Glomerular endothelial cell (primary cell): ENCODE results near the gene REX1BD. TPM values are rescaled to one million over a fixed set of nuclear protein-coding genes. Genes with fewer than 3 reads are reported as not detected.
A peak's percentile ranks its signal among the peaks of the same experiment; 100 is the strongest.

Experiments
- DNase-seq: peaks from one replicate; pipeline ENCODE4 v3.0.0-alpha.2; 2011; ENCODE audit warnings: low read depth, low spot score; ENCODE audit errors: extremely low read depth
- total RNA-seq: library from RNA; depleted of rRNA; stranded (reverse); fragments of >200 nt; gene quantifications from 2 replicates; pipeline ENCODE4 v1.2.3, GENCODE V29; 2015

Gene REX1BD
- total RNA-seq, 1 donor from 2014 or later, result 141 TPM

DNA sequence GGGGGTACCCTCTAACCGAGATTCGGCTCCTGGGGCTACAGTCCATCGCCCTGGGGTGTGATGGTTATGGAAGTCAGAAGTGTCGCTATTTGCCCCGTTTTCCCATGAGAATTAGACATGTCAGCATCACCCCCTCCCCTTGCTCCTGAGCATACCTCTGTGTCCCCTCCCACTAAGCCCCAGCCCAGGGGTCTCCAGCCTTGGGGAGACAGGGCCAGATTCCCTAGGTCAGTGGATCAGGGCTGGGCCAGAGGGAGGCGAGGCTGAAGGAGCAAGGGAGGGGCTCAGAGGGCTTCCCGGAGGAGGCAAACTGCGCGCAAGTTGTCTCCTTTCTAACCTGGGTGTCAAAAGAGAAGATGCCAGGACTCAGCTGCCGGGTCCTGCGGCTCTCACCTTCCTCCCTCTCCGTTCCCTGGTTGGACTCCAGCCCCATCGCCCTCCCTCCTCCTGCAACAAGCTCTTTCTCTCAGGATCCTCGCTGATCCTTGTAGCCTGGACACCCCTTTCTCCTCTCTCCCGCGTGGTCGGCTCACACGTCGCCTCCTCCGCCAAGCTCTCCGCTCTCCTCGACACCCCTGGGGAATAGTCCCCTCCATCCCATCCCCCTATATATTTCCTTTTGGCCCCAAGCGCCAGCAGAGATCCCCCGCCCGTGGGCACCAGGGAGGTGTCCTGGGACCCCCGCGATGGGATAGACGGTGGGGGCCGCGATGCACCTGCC lies 23.6 kb downstream of the REX1BD start:
- DNase-seq, result no peak

DNA sequence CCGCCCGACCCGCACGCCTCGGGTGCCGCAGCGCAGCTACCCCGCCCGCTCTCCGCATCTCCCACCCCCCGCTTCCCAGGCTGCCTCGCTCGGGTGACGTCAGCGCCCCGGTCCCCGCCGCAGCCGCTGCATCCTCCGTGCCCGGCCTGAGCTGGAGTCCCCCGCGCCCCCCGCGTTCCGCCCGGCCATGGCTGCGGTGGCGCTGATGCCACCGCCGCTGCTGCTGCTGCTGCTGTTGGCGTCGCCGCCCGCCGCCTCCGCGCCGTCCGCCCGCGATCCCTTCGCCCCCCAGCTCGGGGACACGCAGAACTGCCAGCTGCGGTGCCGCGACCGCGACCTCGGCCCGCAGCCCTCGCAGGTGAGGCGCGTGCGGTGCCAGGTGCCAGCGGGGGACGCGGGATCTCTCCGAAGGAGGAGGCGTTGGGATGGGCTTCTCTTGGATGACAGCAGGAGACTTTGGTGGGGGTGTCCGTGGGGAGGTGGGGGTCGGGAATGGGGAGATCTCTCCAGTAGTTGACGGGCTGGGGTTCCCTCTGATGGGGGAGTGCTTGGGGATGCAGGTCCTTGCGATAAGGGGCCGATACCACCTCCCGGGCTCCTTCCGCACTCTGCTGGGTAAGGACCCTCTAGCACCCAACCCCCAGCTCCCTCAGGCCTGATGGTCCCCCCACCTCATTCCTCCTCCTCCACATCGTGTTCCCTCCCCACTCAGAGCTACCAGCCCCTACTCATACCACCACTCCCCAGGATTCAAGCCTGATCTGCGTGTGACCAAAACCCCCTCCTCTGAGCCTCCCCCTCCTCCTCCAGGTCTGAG lies 24.4 kb downstream of the REX1BD start, which contains the start of gene TMEM59L:
Gene TMEM59L, plus strand, starts transcription at position 99 of the 817 bp plus-strand sequence. Its CDS starts 89 bp downstream, at position 188.
- DNase-seq, result no peak

DNA sequence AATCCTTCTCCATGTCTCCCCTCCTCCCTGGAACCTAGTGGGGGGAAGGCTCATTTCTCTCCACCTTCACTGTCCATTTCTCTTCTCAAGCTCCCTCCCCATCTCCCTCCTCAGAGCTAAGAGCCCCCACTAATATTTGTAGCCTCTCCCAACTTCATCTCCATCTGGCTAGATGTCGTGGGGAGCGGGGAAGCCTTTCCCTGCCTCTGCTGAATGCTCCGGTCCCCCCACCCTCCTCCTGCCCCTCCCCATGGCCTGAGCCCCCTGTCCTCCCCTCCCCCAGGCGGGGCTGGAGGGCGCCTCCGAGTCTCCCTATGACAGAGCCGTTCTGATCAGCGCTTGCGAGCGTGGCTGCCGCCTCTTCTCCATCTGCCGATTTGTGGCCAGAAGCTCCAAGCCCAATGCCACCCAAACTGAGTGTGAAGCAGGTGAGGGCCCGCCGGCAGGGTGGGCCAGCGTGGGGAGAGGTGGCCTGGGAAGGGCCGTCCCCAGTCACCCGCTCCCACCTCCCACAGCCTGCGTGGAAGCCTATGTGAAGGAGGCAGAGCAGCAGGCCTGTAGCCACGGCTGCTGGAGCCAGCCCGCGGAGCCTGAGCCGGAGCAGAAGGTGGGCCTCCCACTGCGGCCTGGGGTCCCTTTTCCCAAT lies 25.1 kb downstream of the REX1BD start:
- DNase-seq, result no peak

DNA sequence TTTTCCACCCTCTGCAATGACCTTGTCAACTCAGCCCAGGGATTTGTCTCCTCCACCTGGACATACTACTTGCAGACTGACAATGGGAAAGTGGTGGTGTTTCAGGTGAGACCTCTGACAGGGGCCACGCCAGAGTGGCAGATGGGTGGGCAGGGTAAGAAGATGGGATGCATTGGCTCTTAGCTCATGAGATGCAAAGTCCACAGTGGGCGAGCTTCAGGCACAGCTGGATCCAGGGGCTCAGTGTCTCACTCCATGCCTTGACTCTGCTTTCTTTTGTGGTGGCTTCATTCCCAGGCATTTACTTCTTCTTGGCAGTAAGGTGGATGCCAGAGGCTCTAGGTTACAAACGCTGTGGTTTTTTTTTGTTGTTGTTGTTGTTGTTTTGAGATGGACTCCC lies 27.4 kb downstream of the REX1BD start:
- no peak for DNase-seq

DNA sequence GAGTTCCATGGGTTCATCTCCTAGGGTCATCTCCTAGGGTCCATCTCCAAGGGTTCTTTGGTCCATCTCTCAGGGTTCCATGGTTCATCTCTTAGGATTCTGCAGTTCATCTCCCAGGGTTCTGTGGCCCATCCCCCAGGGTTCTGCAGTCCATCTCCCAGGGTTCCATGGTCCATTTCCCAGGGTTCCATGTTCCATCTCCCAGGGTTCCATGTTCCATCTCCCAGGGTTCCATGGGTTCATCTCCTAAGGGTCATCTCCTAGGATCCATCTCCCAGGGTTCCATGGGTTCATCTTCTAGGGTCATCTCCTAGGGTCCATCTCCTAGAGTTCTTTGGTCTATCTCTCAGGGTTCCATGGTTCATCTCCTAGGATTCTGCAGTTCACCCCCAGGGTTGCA lies 29.0 kb downstream of the REX1BD start:
- no peak for DNase-seq

DNA sequence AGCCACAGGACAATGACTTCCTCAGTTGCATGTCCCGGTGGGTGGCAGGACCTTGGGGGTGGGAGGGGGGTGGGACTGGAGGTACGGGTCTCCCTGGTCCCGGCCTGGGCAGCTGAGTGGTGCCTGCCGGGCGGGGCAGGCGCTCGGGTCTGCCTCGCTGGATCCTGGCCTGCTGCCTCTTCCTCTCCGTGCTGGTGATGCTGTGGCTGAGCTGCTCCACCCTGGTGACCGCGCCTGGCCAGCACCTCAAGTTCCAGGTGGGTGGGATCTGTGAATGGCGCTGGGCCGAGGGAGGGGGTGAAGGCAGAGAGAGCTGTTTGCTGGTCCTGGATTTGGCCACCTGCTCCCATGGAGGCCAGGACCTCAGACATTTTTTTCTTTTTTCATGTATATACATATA lies 29.6 kb downstream of the REX1BD start:
- no peak for DNase-seq

DNA sequence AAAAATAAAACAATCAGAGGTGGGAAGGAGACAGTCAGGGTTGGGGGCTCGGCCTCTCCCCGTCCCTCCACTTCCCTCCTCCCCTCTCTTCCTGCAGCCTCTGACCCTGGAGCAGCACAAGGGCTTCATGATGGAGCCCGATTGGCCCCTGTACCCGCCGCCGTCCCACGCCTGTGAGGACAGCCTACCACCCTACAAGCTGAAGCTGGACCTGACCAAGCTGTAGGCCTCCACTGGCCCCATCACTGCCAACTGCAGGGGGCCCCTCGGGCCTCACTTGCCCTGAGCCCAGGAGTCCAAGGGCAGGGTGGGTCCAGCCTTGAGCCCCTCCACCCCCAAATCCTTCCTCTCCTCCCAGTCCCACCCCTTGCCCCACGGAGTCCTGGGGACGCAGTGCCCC lies 31.7 kb downstream of the REX1BD start:
- no peak for DNase-seq

DNA sequence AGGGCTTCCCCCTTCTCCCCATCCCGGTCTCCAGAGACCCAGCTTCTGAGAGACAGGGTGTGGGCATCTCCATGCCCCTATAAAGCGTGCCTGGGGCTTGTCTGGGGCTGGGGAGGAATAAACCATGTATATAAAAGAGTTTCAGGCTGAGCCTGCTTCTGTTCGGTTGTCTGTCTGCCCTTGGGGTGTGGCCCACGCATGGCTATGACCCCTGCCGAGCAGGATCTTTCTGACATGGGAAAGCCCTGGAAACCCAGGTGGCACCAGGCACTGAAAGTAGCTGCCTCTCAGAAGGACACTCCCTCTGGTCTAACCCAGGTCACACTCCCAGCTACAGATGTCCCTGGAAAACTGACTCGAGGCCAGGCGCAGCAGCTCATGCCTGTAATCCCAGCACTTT lies 32.3 kb downstream of the REX1BD start:
- DNase-seq, result no peak

DNA sequence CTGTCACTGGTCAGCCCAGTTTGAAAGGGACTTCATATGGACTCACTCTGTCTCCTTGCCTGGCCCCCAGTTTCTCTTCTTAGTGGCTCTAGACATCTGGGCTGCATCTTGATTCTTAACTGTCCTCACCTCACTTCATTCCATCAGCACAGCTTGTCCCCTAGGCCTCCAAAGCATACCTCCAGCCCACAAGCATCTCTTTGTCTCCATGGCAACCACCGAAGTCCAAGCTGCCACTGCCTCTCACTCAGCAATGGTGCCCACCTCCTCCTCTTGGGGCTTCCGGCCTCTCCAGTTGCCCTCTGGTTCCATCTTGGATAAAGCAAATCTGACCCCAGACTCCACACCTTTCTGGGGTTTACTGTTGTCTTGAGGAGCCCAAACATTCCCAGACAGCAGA lies 38.3 kb downstream of the REX1BD start:
- no peak for DNase-seq

DNA sequence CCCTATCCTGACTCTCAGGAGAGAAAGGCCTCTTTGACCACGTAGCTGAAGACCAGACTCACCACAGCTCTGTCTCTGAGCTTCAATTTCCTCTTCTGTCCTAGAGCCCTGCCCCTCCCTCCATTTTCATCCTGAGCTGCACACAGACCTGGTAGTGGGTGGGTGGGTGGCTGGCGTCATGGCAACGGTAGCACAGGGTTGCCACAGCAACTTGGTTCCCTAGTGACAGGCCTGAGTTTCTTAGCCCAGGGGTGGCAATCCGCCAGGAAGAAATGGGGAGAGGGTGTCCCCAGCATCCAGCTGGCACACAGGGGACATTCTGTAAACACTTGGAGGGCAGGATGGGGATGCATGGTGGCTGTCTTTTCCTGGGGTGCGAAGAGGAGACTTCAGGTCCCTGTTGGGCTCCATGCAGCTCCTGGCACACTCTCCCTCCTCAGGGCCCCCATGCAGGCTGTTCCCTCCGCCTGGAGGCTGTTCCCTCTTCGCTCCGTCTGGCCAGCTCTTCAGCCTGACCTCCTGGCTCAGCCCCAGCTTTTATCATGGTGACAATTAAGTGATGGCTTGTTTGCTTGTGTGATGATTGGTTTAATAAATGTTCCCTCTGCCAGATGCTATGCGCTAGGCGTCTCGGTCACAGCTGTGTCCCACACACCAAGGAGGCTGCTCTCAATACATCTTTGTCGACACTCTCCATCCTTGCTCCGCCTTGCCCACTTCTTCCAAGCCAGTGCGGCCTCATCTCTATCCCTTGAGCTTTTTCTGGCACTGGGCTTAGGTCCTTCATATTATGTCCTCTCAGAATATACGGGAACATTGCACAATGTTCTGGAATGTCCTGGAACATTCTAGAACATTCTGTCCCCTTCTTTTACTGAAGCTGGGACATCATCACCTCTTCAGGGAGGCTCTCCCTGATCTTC lies 40.8 kb downstream of the REX1BD start:
- no peak for DNase-seq

DNA sequence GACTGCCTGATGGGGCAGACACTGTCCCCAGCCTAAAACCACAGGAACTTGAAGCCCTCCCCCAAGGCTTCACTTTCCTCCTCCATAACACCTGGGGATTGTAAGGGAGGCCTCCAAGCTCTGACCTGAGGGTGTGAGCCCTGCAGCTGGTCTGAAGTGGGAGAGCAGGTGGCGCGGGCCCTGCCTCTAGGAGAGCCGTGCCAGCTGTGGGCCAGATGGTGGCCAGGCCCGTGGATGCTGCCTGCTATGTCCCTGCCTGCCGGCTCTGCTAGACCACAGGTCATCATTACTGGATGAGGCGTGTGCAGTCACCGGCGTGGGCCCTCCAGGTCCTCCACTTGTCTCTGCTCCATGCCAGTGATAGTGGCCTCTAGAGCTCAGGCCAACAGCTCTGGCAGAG lies 44.7 kb downstream of the REX1BD start:
- DNase-seq, result no peak

DNA sequence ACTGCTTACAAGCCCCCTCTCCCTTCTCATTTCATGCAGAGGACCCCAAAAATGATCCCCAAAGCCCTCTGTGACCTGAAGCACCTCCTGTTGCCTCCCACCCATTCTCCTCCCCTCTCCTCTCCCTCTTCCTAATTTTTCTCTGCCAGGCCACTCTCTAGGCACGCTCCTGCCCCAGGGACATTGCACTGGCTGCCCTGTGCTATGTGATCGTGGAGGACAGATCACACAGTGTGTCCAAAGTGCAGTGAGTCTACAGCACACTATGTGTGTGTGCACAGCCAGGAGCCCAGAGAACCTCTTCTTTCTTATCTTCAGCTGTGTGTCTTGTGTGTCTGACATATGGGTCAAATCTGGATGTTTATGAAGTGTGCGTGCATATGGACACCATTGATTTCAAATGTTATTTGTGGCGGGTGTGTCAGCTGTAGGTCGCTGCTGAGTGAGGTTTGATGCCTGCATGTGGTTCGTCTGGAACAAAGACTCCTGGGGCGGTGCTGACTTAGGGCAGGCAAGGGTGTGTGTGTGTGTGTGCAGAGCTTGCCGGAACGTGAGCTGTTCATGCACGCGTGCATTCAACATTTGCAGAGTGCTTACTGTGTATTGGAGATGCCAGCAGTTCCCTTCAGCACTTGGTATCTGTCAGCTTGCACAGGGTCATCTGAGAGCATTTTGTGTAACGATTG lies 46.2 kb downstream of the REX1BD start:
- no peak for DNase-seq

DNA sequence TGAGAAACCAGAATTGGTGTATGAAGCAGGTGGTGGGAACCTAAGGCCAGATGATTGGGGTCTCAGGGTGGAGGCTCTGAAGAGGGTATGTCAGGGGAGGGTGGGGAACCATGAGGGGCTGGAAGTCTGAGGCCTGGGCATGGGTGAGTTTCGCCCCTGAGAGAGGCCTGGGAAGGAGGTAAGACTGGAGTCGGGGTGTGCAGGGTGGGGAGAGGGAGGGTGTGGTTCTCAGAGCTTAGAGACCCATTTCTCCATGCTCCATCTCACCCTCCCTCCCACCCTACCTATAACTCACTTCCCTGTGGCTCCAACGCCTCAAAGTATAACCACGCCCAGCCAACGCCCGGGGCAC lies 47.2 kb downstream of the REX1BD start:
- DNase-seq, result no peak

DNA sequence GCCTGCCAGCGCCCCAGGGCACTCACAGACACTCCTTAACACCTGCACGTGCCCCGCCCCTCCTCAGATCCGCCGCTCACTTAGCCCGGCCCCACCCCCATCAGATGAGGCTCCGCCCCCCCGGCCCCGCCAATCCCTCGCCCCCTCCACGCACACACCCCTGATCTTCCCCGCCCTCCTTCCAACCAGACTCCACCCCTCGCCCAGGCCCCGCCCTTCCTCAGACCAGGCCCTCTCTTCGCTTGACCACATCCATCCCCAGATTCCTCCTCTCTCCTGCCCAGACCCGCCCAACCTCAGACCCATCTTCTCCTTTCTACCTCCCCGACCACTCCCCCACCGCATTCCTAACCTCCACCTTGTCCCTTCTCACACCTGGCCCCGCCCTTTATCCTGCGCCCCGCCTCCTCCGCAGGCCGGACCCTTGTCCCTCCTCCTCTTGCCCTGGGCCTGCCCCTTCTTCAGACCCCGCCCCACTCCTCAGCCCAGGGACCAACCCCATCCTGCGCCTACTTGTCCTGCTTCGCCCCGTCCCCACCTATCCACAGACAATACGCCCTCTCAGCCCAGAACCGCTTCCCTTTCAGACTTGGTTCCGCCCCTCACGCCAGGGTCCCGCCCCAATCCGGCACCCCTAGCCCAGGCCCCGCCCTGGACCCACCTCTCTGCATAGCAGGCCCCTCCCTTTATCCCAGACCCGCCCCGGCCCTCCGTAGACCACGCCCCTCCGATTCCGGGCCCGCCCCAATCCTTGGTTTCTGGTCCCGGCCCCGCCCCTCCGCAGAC lies 47.8 kb downstream of the REX1BD start:
- peak; percentile 45 for DNase-seq

DNA sequence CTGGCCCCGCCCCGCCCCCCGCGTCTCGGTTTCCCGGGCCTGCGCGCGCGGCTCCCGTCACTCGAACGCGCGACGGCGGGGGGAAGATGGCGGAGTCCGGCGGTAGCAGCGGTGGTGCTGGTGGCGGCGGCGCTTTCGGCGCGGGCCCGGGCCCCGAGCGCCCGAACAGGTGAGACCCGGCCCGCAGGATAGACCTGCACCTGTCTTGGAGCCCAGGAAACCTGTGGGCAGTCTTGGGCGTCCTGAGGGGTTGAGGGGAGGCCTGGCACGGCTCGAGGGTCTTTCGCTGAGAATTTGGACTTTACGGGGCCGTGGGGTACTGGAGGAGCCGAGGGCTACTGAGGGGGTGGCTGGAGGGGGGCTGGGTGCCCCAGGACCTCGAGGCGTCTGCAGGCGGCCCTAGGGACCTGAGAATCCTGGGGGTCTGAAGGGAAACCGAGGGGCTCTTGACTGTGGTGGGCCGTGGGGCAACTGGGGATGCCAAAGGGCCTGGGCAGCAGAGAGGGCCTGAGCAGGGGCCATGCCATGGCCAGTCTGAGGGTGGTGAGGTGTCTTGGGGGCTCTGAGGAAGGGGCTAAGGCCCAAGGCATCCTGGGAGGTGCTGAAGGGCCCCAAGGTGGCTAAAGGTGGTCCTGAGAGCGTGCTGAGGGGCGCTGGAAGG lies 48.5 kb downstream of the REX1BD start, which contains the start of gene KLHL26:
Gene KLHL26, plus strand, starts transcription at position 60 of the 661 bp plus-strand sequence. Its CDS starts 27 bp downstream, at position 87.
- no peak for DNase-seq

DNA sequence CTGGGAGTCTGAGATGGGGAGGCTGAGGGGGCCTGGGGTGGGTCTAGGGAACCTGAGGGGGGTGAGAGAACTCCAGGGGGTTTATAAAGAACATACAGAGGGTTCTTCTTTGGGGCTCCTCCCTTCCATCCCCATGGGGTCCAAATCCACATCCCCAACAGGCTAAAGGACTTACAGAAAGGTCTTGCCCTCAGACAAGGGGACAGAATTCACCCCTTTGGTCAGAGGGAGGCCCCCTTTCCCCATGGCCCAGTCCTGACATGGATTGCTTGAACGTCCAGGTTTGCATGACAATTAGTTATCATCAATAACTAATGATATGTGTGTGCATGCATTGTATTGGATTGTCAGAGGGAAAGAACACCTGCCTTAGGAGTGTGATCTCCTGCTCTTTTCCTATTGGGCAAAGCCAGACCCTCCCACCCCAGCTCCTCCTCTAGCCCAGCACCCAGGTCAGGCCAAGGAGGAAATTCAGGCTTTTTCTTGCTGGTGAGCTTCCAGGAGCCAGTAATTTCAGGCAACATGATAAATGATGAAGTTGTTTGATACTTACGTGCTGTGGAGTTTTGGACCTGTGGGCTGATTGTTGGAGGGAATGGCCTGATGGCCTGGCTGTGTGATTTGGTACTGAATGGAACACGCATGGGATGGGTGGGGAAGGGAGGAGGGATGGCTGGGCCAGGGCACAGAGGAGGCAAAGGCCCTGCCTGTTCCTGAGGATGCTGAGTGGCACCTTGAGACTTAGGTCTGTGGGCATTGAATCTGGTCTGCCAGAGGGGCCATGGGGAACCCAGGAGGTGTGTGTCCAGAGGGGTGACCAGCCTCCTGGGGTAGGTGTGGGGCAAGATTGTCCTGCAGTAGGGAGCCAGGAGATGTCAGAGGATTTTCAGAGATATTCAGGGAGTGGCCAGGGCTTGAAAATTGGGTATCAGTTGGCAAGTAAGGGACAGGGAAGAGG lies 49.4 kb downstream of the REX1BD start:
- DNase-seq, result no peak

DNA sequence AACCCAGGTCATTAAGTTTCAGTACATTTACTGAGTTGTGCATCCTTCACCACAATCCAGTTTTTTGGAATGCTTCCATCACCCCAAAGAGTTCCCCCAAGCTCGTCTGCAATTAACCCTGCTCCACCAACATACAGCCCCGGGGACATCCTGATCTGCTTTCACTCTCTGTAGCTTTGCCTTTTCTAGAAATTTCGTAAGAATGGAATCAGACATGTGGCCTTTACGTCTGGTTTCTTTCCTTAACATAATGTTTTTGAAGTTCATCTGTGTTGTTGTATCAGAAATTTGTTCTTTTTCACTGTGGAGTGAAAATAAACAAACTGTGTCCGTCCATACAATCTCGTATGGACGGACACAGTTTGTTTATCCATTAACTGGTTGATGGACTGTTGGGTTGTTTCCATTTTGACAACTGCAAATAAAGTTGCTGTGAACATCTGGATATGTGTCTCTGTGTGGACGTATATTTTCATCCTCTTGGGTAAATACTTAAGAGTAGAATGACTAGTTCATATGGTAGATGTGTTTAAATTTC lies 51.2 kb downstream of the REX1BD start:
- DNase-seq, result no peak
